IMR-90 (cell line): ENCODE measurements around the gene FGB.

Experiments used
- CTCF ChIP-seq: conservative IDR thresholded peaks from 2 replicates; pipeline ENCODE4 v1.5.1; 2012; ENCODE audit warnings: mild to moderate bottlenecking, low read depth, low read length, improper control_type of control experiment
- FOS ChIP-seq: fragments of 150-350 bp; IDR thresholded peaks from 2 replicates; pipeline ENCODE4 v1.6.1; 2016; ENCODE audit warnings: low read depth, low read length
- POLR2A ChIP-seq: IDR thresholded peaks from 2 replicates; pipeline ENCODE4 v1.6.1; 2012; ENCODE audit warnings: mild to moderate bottlenecking, low read depth, low read length

- no peak for TF ChIP-seq FOS
- TF ChIP-seq CTCF, result no peak
- no peak for TF ChIP-seq POLR2A
These were observed 2.9 kb downstream of the FGB start for GRCh38 chr4:154565704-154566103.
